K562 (cell line): Measurements from ENCODE around the gene ZSWIM3. TPM values are rescaled to one million over a fixed set of nuclear protein-coding genes. Genes with fewer than 3 reads are reported as not detected.

Source experiments
- ATAC-seq: fragments of 200-7000 bp; cut with Tn5 transposase; 3 replicates; pipeline ENCODE4 v1.9.1; 2020; ENCODE audit warnings: moderate library complexity
- BruUV-seq: library from RNA; stranded (reverse); fragments of 400-500 nt; replicated peaks from 2 replicates; lab custom pipeline; 2021; lab: Mats Ljungman, UMichigan
- CTCF ChIA-PET: fragments of 300-600 bp; formaldehyde crosslinking; extraction: SDS; loops from one replicate; lab custom pipeline; 2021; ENCODE audit warnings: low intra/inter-chr PET ratio; lab: Yijun Ruan, JAX
- POLR2A ChIA-PET: fragments of 300-600, 350-650 bp; sonication (Branson Sonifier 250); formaldehyde crosslinking; extraction: SDS; loops from one replicate; lab custom pipeline; 2021; ENCODE audit warnings: antibody characterized with exemption, inconsistent platforms; lab: Yijun Ruan, JAX
- DNase-seq, 4 experiments: peaks; one replicate each; pipeline versions ENCODE4 v3.0.0 to v3.0.0-alpha.2; 2011 to 2018; ENCODE audit warnings: low spot score in 3 of 4, mixed read lengths in 3 of 4; ENCODE audit errors: extremely low read depth in 1 of 4
- FAIRE-seq: peaks from 2 replicates; lab custom pipeline; 2011; peaks lifted over from hg19 to GRCh38; lab: Jason Lieb, UNC
- H2AFZ ChIP-seq: 2 replicates; pipeline ENCODE4 v1.6.0; 2011; ENCODE audit warnings: low read depth, low read length, control low read depth, inconsistent platforms
- H3K27ac ChIP-seq: fragments of 200-600 bp; 3 replicates; pipeline ENCODE4 v1.8.0; 2011; ENCODE audit warnings: low read depth, mild to moderate bottlenecking, control low read depth, inconsistent platforms, low read length, moderate library complexity, mixed read lengths; ENCODE audit errors: extremely low read depth
- H3K27me3 ChIP-seq, 2 experiments: fragments of 300-600 bp in 1 of 2; 2 replicates in 1 of 2; 3 replicates in 1 of 2; pipeline versions ENCODE4 v1.6.0 to v1.8.0; 2011; ENCODE audit warnings: inconsistent platforms in 2 of 2, low read length in 2 of 2, mild to moderate bottlenecking in 1 of 2, mixed read lengths in 1 of 2, moderate library complexity in 1 of 2; ENCODE audit not compliant: control insufficient read depth in 2 of 2, insufficient read depth in 2 of 2
- H3K36me3 ChIP-seq: fragments of 300-600 bp; 3 replicates; pipeline ENCODE4 v1.8.0; 2011; ENCODE audit warnings: mild to moderate bottlenecking, low read length, inconsistent platforms; ENCODE audit not compliant: control insufficient read depth, insufficient read depth
- H3K4me1 ChIP-seq, 2 experiments: fragments of 200-600 bp in 1 of 2; replicated peaks in 1 of 2; 2 replicates in 1 of 2; 3 replicates in 1 of 2; pipeline versions ENCODE4 v1.5.1 to v1.8.0; 2011; ENCODE audit warnings: inconsistent platforms in 2 of 2, low read length in 2 of 2, mild to moderate bottlenecking in 1 of 2, mixed read lengths in 1 of 2, moderate library complexity in 1 of 2; ENCODE audit not compliant: control insufficient read depth in 2 of 2, insufficient read depth in 2 of 2
- H3K4me2 ChIP-seq: 2 replicates; pipeline ENCODE4 v1.6.1; 2011; ENCODE audit warnings: low read length, control low read depth, inconsistent platforms, mixed read lengths; ENCODE audit not compliant: insufficient read depth
- H3K4me3 ChIP-seq: fragments of 200-600 bp; sonication (generic), shearing (Covaris generic); 2 replicates; pipeline ENCODE4 v1.5.1; 2016; ENCODE audit warnings: control low read depth, inconsistent platforms
- H3K79me2 ChIP-seq: fragments of 200-600 bp; 3 replicates; pipeline ENCODE4 v1.8.0; 2011; ENCODE audit warnings: low read length, inconsistent platforms; ENCODE audit not compliant: control insufficient read depth, insufficient read depth
- H3K9ac ChIP-seq, 2 experiments: 2 replicates each; pipeline versions ENCODE4 v1.6.0 to v1.6.1; 2011; ENCODE audit warnings: low read depth in 2 of 2, low read length in 2 of 2, control low read depth in 1 of 2, inconsistent platforms in 1 of 2, mild to moderate bottlenecking in 1 of 2, mixed read lengths in 1 of 2; ENCODE audit not compliant: insufficient read depth in 1 of 2
- H3K9me1 ChIP-seq: one replicate; pipeline ENCODE4 v1.6.0; 2011; ENCODE audit warnings: inconsistent platforms, mild to moderate bottlenecking, low read length, moderate library complexity; ENCODE audit not compliant: control insufficient read depth, insufficient read depth
- H3K9me3 ChIP-seq: replicated peaks from 2 replicates; pipeline ENCODE4 v1.5.1; 2011; ENCODE audit warnings: low read depth, low read length, inconsistent platforms; ENCODE audit not compliant: control insufficient read depth, insufficient read depth
- H4K20me1 ChIP-seq: replicated peaks from 2 replicates; pipeline ENCODE4 v1.6.1; 2011; ENCODE audit warnings: low read length, inconsistent platforms, mixed read lengths; ENCODE audit not compliant: control insufficient read depth, insufficient read depth
- ATF7 ChIP-seq: fragments of 450-650 bp; IDR thresholded peaks from 2 replicates; pipeline ENCODE4 v1.7.1; 2014; ENCODE audit warnings: mild to moderate bottlenecking, moderate library complexity
- CBX1 ChIP-seq: sonication (generic); IDR thresholded peaks from 2 replicates; pipeline ENCODE4 v1.6.1; 2016; ENCODE audit warnings: antibody characterized with exemption, low read depth, mild to moderate bottlenecking
- FOXJ3 ChIP-seq: sonication (generic); formaldehyde crosslinking; IDR thresholded peaks from 2 replicates; pipeline ENCODE4 v1.4.0; 2020; ENCODE audit warnings: mild to moderate bottlenecking, missing genetic modification reagents
- KLF10 ChIP-seq: fragments of 250-450 bp; sonication (Bioruptor Pico); IDR thresholded peaks from 2 replicates; pipeline ENCODE4 v1.6.1; 2021; ENCODE audit warnings: matching md5 sums
- MAFF ChIP-seq: IDR thresholded peaks from 2 replicates; pipeline ENCODE4 v1.6.1; 2012; ENCODE audit warnings: low read length, improper control_type of control experiment
- MAFK ChIP-seq: IDR thresholded peaks from 2 replicates; pipeline ENCODE4 v1.6.1; 2011; ENCODE audit warnings: low read length, improper control_type of control experiment
- ZFX ChIP-seq: sonication (generic); formaldehyde crosslinking; IDR thresholded peaks from 2 replicates; pipeline ENCODE4 v1.8.0; 2022; ENCODE audit warnings: mild to moderate bottlenecking, missing genetic modification reagents, moderate library complexity
- ZNF146 ChIP-seq: IDR thresholded peaks from one replicate; pipeline ENCODE4 v1.6.1; 2018; ENCODE audit warnings: missing compliant biosample characterization; ENCODE audit not compliant: unreplicated experiment
- ZNF224 ChIP-seq: sonication (generic); formaldehyde crosslinking; IDR thresholded peaks from 2 replicates; pipeline ENCODE4 v1.8.0; 2022; ENCODE audit warnings: mild to moderate bottlenecking, missing genetic modification reagents
- WGBS: fragments of 100-300 bp; shearing (Covaris generic); methylation state at CpG from one replicate; pipeline ENCODE4 v1.1.6; 2016; ENCODE audit warnings: low coverage, mixed read lengths; ENCODE audit not compliant: insufficient coverage; ENCODE audit errors: missing lambda C conversion rate; 5-methylcytosine and 5-hydroxymethylcytosine counted together
- in situ Hi-C: fragments of 300-500 bp; cut with MboI; formaldehyde crosslinking; loops from 4 replicates; pipeline ENCODE4 v1.15.0; 2018; ENCODE audit warnings: inconsistent platforms, mixed read lengths
- intact Hi-C: fragments of 100-400 bp; cut with micrococcal nuclease; formaldehyde crosslinking; loops from 2 replicates; pipeline ENCODE4 v1.14.2; 2022
- polyA plus RNA-seq, 8 experiments: library from polyadenylated mRNA; depleted of rRNA in 4 of 8; stranded (reverse) in 5 of 8; unstranded in 3 of 8; fragments of >200 nt; fragmentation: Nextera tagmentation in 2 of 8; fragmentation: Illumina TruSeq in 1 of 8; extraction: Ambion mirVana in 2 of 8; extraction: Trizol in 1 of 8; gene quantifications; 2 replicates each; pipeline versions ENCODE4 v1.2.1 to v1.2.3, GENCODE V29; 2011 to 2014; ENCODE audit warnings: inconsistent platforms in 1 of 8, missing spikeins in 1 of 8
- total RNA-seq, 7 experiments: library from RNA; depleted of rRNA in 6 of 7; stranded (reverse); fragments of >200 nt in 6 of 7; fragmentation: Illumina TruSeq in 2 of 7; extraction: Trizol in 2 of 7; gene quantifications; 2 replicates each; pipeline versions ENCODE4 v1.2.1 to v1.2.3, GENCODE V29; 2011 to 2021; ENCODE audit warnings: low replicate concordance in 1 of 7
- TF ChIP-seq, protein P1 (sequence below): sonication (generic); formaldehyde crosslinking; IDR thresholded peaks from 2 replicates; pipeline ENCODE4 v1.8.1; 2022; ENCODE audit warnings: missing genetic modification reagents
- TF ChIP-seq, protein P2 (sequence below), 2 experiments: fragments of 450-650 bp in 1 of 2; IDR thresholded peaks; 2 replicates each; pipeline ENCODE4 v1.6.1; 2011 to 2017; ENCODE audit warnings: low read depth in 2 of 2, antibody characterized with exemption in 1 of 2, borderline replicate concordance in 1 of 2, low read length in 1 of 2, mild to moderate bottlenecking in 1 of 2, mixed read lengths in 1 of 2; ENCODE audit not compliant: control insufficient read depth in 1 of 2
- TF ChIP-seq, protein P3 (sequence below): fragments of 150-350 bp; conservative IDR thresholded peaks from 2 replicates; pipeline ENCODE4 v1.6.1; 2014; ENCODE audit warnings: low read length

ZSWIM3 gene
- total and polyA plus RNA-seq, 9 of the 15 experiments (the other 6 are each of a cell fraction or from before 2014, with no cell fraction given): 1.7 to 4.3 (median 2.9) TPM

DNA sequence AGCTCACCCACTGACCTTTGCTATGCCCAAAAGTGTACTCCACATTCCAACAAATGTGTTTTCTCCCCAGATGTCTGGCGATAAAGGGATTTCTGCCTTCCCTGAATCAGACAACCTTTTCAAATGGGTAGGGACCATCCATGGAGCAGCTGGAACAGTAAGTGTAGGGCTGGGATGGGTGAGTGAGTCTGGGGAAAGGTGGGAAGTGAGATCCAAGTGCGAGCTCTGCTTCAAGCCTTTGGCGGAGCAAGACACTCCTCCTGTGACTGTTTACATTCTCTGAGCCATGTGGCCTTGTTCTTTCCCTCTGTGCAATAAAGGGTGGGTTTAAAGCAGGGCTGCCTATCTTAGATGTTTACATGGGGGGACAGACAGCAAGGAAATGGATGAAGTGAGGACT, 43.1 kb upstream of the ZSWIM3 start:
- POLR2A ChIA-PET: interaction anchor here (0.6 to 1.0 kb wide), 2 partner anchors 130 to 158 kb away, joined by 3 to 5 read pairs; no protein-coding TSS in a partner anchor
- FAIRE-seq: no peak
- no peak for TF ChIP-seq FOXJ3 (CRISPR knock-in tag)
- TF ChIP-seq MAFF: no peak
- no peak for TF ChIP-seq ZNF146 (CRISPR knock-in tag)
- TF ChIP-seq, protein P1, sequence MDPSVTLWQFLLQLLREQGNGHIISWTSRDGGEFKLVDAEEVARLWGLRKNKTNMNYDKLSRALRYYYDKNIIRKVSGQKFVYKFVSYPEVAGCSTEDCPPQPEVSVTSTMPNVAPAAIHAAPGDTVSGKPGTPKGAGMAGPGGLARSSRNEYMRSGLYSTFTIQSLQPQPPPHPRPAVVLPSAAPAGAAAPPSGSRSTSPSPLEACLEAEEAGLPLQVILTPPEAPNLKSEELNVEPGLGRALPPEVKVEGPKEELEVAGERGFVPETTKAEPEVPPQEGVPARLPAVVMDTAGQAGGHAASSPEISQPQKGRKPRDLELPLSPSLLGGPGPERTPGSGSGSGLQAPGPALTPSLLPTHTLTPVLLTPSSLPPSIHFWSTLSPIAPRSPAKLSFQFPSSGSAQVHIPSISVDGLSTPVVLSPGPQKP (CRISPR knock-in tag): no peak
- no peak for TF ChIP-seq MAFK
- no peak for TF ChIP-seq ATF7
- no peak for TF ChIP-seq ZFX (CRISPR knock-in tag)
- no peak for TF ChIP-seq KLF10
- TF ChIP-seq, protein P2, sequence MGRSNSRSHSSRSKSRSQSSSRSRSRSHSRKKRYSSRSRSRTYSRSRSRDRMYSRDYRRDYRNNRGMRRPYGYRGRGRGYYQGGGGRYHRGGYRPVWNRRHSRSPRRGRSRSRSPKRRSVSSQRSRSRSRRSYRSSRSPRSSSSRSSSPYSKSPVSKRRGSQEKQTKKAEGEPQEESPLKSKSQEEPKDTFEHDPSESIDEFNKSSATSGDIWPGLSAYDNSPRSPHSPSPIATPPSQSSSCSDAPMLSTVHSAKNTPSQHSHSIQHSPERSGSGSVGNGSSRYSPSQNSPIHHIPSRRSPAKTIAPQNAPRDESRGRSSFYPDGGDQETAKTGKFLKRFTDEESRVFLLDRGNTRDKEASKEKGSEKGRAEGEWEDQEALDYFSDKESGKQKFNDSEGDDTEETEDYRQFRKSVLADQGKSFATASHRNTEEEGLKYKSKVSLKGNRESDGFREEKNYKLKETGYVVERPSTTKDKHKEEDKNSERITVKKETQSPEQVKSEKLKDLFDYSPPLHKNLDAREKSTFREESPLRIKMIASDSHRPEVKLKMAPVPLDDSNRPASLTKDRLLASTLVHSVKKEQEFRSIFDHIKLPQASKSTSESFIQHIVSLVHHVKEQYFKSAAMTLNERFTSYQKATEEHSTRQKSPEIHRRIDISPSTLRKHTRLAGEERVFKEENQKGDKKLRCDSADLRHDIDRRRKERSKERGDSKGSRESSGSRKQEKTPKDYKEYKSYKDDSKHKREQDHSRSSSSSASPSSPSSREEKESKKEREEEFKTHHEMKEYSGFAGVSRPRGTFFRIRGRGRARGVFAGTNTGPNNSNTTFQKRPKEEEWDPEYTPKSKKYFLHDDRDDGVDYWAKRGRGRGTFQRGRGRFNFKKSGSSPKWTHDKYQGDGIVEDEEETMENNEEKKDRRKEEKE (IDR thresholded peaks at IDR 0.05; ENCODE audit: borderline replicate concordance in 1 of 2, control insufficient read depth in 1 of 2, low read depth in 2 of 2, low read length in 1 of 2): no peak
- TF ChIP-seq ZNF224 (CRISPR knock-in tag): no peak
- TF ChIP-seq, protein P3, sequence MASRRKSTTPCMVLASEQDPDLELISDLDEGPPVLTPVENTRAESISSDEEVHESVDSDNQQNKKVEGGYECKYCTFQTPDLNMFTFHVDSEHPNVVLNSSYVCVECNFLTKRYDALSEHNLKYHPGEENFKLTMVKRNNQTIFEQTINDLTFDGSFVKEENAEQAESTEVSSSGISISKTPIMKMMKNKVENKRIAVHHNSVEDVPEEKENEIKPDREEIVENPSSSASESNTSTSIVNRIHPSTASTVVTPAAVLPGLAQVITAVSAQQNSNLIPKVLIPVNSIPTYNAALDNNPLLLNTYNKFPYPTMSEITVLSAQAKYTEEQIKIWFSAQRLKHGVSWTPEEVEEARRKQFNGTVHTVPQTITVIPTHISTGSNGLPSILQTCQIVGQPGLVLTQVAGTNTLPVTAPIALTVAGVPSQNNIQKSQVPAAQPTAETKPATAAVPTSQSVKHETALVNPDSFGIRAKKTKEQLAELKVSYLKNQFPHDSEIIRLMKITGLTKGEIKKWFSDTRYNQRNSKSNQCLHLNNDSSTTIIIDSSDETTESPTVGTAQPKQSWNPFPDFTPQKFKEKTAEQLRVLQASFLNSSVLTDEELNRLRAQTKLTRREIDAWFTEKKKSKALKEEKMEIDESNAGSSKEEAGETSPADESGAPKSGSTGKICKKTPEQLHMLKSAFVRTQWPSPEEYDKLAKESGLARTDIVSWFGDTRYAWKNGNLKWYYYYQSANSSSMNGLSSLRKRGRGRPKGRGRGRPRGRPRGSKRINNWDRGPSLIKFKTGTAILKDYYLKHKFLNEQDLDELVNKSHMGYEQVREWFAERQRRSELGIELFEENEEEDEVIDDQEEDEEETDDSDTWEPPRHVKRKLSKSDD: no peak
- no peak for TF ChIP-seq CBX1
- TF ChIP-seq, all 486 proteins: peak for 0
- Histone ChIP-seq H3K79me2 (no peaks in the 10 kb centered on the region), H3K36me3 (peaks cover 27% of the 10 kb centered on the region; the same call in 2 of the 3 replicates), H3K4me1 (peaks cover 7 to 16% of the 10 kb centered on the region in 2 experiments; a peak in 4 of 5 replicates), H3K9me1 (no peaks in the 10 kb centered on the region), H3K27ac (no peak overlapping the region), H3K27me3 (no peaks in the 10 kb centered on the region), H3K9me3 (peaks cover 11% of the 10 kb centered on the region; the same call in 1 of the 2 replicates), H3K4me3 (no peak overlapping the region), H3K9ac (no peak overlapping the region), H2AFZ (no peak overlapping the region), H3K4me2 (no peak overlapping the region), H4K20me1 (no peaks in the 10 kb centered on the region)
- DNase-seq (no peak), ATAC-seq (no peak)
- WGBS: 83% methylated on average over 3 of the region's 3 CpGs
- BruUV-seq: no TSS peak
- in situ Hi-C loops (no loop called here), intact Hi-C loops (no loop called here)
- CTCF ChIA-PET: no interaction called here
